GM18519 (cell line): Measurements from ENCODE around the gene CLK4.
A peak's percentile ranks its signal among the peaks of the same experiment; 100 is the strongest.

Experiments
- ATAC-seq: cut with Tn5 transposase; IDR thresholded peaks from one replicate; pipeline ENCODE4 v1.9.1; 2021; ENCODE audit warnings: mild to moderate bottlenecking, moderate library complexity; ENCODE audit not compliant: unreplicated experiment, low FRiP score

The CLK4 gene

DNA sequence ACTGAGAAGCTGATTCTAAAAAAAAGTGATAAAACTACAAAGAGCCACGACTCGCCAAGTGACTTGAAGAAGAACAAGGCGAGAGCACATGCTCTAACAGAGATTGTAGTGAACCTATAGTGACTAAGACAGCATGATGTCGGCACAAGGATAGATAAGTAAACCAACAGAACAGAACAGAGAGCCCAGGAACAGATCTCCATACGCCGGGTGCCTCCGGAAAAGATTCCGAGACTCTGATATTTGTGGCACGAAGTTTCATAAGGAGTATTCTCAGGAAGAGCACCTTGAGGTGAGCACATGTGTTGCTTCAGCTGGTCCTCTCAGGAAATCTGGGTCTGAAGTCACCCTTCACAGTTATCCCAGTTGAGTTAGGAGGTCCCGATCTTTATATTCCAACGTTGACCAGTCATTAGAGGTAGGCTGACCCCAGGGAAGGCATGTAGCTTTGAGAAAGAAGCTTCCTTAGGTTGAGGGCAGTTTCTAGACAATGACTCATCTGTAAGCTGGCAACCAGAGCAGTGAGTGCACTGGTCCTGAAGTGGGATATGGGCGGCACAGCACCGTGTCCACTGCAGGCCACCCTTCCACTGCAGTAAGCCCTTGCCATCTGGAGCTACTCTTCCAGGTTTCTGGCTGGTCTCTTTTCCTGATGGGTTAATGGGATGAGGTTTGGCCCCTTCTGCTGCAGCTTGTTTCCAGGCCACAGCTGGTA is 13.6 kb upstream of the CLK4 start:
- no peak for ATAC-seq

DNA sequence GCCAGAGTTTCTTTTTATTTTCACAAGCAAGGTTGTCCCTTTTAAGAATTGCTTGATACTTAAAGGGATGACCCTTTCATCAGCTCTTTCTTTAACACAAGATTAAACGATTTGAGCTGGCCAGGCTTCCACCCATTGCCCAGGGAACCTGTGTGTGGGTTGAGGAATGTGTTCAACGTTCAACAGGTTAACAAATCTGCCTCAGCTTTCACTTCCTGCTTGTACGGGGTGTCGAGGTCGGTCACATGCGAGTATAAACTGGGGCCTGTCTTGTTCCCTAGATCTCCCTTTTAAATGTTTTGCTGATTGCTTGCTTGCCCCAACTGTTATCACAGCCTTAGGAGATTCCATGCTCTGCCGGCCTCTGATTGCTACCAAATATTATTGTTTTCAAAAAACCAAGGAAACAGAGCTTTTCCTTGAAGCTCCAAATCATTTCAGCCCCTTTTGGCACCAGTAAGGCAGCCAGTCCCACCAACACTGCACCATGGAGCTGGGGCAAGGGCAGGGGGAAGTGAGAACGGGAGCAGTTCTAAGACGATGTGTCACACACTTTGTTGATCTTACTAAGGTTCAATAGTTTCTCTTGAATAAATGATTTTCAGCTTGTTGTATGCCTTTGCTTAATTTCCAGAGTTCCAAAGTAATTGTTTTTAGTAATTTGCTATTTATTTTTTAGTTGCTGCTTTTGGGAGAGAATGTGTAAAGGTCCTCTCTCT is 10.7 kb upstream of the CLK4 start:
- ATAC-seq, result no peak

DNA sequence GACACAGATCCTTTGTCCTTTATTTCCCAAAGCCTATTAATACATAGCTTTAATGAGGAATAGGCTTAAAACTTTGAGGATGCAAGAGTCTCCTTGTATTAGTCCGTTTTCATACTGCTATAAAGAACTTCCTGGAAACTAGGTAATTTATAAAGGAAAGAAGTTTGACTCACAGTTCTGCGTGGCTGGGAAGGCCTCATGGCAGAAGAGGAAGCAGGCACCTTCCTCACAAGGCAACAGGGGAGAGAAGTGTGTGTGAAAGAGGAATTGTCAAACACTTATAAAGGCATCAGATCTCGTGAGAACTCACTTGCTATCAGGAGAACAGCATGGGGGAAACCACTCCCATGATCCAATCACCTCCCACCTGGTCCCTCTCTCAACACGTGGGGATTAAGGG is 5.4 kb upstream of the CLK4 start:
- ATAC-seq, result no peak

DNA sequence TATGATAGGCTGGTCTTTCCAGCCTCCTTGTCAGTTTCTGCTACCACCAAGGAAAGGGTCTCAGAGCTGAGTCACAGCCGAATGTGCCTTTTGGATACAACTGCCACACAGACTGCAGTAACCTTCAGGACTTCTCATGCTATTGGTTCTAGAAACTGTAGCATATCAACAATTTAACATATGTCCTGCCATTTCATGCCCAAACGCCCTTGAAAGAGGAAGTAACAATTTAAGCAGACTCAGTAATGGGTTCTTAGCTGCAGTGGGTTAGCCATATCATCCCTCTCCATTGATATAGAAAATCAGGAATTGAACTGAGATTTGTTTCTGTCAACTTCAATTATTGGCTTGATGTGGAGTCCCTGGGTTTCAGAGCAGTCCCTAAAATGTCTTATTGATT is 4.1 kb upstream of the CLK4 start:
- no peak for ATAC-seq

DNA sequence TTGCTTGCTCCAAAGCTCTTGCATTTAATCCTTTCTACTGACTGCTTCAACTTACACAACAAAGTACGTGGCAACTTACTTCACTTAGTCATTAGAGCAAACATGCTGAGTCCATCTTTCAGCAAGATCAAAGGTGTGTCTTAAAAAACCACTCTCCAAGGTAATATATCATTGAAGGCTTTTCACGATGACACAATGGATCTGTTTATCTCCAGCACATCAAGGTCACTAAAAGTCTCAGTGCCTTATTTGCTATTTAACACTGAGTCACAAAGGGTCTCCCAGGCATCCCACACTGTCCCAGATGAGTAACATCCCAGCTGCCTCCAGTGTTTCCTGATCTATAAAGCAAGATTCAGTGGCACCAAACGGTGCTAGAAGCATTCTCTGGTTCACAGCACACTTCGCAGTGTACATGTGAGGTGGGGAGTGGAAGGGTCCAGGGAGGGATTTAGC is 3.7 kb upstream of the CLK4 start:
- no peak for ATAC-seq

DNA sequence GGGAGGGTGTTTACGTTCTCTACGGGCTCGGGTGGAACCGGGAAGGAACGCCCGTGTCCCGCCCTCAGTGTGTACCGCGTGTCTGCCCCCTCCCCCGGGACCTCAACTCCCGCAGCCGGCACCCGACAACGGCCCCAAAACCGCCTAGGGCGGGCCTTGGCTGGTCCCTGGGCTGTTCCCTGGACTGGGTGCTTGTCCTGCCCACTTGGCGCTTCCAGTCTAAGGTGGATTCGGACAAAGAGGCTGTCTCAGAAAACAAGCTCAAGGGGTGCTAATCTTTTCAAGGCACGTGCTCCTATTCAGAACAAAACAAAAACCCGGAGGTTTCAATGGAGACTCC is 379 bp upstream of the CLK4 start:
- ATAC-seq, result no peak

DNA sequence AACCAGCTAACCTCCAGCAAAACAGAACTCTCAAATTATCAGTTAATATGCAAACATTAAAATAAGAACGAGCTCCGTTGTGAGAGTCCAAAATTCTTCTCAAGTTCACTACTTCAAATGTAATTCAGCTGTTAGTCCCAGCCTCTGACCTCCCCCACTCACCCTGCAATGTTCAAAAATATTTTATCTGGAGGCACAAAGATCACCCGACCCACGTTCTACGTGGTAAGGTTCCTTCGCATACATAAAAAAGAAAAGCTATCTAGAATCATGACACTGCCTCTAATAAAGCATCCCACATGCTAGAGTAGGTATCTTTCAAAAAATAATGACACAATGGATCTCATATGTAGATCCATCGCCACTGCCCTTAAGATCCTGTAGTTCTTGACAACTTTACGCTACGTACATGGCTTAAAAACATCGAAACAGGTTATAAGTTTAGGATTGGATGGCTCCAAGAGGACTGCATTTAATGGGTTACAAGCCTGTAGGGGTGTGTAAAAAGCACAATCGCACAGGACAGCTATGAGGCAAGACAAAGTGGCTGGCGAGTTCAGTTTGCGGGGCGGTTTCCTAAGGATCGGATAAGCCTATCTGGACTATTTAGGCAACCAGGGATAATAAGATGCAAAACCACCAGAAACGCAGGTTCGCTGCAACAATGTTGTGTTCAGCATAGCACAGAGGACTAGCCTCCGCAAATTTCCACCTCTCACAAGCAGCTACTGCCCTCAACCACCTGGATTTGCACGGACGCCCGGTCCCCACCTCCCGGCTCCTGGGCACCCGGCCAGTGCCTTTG is 969 bp downstream of the CLK4 start:
- ATAC-seq, result no peak

DNA sequence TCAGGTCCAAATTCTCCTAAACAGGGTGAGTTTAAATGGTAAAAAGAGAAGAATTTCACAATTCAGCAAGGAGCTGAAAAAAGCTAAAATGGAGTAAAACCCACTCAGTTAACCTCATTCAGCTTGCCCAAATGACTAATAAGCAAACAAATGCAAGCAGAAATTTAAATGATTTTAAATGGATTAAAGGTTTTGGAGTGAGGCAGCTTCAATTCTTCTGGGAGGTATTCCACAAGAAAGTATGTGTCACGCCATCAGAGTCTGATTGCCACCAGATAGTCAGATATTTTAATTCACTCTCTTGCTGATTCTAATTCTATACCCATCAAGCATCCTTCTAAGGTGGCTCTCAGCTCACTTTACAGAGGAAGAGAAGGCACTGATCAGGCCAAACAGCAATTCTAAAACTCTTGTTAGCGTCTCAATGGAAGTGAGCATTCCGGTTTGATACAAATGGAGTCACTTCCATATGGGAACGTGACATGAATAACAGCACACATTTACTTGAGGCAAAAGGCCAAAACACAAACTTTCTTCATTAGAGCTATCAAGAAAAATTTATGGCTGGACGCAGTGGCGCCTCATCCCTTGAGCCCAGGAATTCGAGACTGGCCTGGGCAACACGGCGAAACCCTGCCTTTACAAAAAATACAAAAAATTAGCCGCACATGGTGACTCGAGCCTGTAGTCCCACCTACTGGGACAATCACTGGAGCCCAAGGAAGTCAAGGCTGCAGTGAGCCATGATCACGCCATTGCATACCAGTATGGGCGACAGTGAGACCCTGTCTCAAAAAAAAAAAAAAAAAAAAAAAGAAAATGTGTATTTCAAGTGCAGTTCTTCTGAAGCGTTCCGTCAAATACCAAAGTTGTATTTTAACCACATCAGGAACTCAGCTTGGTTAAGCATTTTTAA is 2.0 kb downstream of the CLK4 start:
- no peak for ATAC-seq

DNA sequence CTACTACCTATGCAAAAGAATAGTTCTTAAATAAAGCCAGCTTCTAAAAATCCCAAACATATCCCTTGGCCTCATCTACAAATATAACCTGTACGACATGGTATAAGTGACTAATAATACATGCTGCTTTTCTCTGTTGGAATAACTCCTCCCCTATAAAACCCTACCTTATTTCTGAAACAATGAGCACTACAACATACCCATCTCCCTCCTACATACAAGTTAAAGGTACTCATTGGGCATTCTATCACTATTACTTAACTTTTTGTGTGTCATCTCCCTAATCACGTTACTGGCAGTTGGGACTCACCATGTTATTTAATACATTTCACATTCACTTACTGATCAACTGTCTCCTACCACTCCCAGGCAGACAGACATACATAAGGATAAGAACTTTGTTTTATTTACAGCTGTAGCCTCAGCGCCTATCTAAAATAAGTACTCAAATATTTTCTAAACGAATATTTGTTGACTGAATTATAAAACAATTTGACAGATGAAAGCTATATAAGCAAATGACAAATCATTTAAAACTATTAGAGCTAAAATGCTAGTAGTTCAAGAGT is 4.1 kb downstream of the CLK4 start:
- no peak for ATAC-seq

DNA sequence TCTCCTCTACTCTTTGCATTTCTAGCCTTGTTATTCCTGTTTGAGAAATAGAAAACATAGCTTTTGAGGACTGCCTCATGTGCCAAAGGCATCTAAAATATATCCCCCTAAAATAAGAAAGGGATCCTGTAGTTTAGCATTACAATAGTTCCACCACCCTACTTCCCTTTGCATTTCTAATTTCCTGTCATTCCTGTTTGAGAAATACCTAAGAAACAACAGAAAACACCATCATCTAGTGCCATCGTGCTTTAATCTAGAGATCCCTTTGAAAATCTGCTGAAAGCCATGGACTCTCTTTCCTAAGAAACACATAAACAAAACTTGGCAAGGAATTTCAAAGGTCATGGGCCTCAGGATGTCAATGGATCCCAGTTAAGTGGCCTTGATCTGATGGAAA is 7.5 kb downstream of the CLK4 start:
- ATAC-seq, result no peak

DNA sequence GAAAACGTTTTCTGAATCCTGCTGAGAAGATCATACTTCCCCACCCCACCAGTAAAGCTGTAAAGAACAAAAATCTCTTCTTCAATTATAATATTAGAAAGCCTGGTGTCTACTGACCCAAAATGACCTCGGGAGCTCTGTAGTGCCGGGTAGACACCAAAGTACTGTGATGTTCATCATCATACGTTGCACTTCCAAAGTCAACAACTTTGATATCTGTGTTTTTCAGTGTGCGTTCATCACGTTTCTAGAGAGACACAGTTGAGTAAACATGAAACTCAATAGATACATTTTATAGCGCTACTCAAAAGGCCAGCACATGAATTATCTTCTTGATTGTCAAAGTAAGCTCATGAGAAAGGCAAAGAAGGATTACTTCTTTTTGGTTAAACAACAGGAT is 14.6 kb downstream of the CLK4 start:
- ATAC-seq, result no peak

DNA sequence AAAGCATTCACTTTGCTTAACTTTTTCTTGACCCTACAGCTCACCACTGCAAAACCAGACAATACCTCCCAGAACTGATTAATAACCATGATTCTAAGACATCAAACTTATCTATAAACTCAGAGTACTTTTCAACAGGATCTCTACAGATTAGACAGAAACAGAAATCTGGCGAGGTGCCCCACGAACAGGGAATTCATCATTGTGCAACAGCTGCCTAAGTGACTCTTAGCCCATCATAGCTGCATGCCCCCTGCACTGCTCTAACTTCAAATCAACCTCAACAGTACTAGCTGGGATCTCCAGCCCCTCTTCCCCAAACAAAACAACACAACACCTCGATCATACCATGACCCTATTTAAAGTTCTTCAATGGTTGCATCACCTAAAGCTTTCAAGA is 20.6 kb downstream of the CLK4 start:
- no peak for ATAC-seq

DNA sequence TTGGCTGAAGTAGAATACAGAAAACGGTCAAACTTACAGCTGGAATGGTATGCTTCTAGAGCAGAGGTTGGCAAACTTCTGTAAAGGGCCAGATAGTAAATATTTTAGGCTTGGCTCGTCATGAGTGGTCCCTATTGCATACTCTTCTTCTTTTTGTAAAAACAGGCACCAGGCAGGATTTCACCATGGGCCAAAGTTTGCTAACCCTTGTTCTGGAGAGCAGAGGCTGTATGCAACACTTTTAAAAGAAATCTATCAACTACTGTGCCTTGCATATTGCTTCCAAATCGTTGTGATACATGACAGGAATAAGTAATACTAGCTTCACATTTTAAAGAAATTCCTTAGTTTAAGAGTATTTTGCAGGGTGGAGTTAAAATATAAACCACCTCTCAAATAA is 21.1 kb downstream of the CLK4 start:
- no peak for ATAC-seq

DNA sequence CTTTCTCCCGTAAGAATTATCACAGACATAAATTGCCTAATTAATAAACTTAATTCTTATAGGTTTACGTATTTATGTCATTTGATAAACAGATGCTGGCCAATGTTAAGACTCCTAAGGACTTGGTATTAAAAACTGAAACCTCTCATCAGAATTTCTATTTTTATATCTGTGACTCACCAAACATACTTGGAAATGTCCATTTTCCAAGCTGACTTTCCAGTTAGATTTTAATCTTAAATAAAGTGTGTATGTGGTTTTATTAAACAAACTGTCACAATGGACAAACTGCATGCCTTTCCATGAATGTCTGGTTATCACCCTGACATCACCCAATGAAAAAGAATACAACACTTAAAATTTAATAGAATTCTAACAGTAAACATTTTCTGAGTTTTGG is 24.1 kb downstream of the CLK4 start:
- ATAC-seq, result no peak

DNA sequence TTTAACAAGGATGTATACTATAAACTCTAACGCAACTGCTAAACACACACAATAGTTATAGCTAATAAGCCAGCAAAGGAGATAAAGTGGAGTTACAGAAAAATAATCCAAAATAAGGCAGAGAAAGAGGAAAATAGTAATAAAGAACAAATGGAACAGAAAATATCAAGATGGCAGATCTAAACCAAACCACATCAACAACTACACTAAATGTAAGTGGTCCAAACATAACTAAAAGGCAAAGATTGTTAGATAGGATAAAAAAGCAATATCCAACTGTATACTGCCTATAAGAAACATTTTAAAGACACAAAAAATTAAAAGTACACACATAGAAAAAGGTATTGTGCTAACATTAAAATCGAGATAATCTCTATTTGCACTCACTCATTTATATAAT is 31.1 kb downstream of the CLK4 start:
- no peak for ATAC-seq

DNA sequence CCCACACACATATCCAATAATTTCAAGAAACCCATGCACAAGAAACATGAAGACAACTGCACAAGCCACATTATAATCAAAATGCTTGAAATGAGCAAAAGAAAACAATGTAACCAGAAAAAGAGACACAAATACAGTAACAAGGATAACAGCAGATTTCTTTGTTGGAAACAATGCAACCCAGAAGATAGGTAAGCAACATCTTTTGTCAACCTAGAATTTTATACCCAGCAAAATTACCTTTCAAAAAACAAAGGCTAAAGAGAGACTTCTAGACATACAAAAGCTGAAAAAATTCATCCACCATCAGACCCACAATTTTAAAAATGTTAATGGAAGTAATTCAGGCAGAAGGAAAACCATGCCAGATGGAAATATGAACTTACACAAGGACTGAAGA is 31.7 kb downstream of the CLK4 start:
- no peak for ATAC-seq

DNA sequence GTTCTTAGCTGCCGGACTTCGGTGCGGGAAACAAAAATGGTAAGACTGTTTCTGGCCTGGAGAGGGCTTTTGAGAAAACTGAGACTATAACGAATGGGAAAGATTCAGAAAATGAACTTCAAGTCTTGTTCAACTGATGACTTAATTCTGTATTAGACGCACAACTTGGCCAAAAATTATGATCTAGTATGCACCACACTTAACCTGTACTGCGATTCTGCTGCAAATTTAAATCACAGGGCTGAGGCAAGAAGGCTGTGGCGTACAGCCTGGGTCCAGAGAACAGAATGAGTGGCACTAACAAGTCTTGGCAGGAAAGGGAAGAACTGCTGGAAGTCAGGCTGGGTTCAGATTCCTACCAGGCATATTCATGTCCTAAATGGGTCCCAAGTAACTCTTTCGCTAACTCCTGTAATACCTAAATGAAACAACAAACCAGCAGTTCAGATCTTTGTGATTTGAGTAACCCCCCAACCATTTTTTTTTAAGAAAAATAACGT is 35.9 kb downstream of the CLK4 start:
- ATAC-seq, result no peak

DNA sequence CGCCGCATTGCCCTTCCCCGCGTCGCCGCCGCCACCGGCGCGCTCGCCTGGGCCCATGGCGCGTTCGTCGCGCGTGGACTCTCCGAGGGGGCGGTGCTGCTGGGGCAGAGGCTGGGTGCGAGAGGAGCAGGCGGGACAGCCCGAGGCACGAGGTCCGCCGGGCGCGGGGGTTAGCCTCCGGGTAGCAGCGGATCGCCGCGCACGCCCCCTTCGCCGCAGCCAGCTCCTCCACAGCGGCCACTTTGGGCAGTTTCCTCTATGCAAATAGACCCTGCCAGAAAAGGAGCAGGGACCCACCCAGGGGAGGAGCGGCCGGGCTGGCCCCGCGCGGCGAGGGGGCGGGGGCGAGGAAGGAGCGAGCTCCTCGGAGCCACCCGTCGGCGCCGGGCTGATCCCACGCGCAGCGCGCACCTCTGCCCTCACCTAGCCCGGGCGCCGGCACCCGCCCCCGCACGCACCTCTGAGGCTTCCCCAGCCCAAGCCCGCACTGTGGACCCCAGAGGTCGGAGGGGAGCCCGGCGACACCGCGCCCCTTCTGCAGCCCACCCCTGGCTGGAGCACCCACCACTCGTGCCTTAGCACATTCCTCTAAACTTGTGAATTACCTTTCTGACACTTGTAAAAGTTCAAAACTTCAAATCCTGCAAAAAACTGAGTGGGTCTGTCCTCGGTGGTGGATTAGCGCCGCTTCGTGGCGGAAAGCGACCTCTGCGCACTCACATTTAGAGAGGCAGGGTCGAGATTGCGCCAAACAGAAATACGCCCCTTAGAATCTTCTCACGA is 36.5 kb downstream of the CLK4 start, which contains the start of gene COL23A1:
COL23A1 (minus strand) TSS at position 253 of the 783 bp plus-strand sequence.
- ATAC-seq, result peak; percentile 40
